GM19467 (cell line): ENCODE measurements around the gene MCC.

Source experiments
- ATAC-seq: cut with Tn5 transposase; IDR thresholded peaks from one replicate; pipeline ENCODE4 v1.9.1; 2021; ENCODE audit warnings: mild to moderate bottlenecking, moderate library complexity; ENCODE audit not compliant: unreplicated experiment

Gene MCC

GRCh38 chr5:113373426-113373825 lies 114.8 kb downstream of the MCC start:
- ATAC-seq, result no peak

DNA sequence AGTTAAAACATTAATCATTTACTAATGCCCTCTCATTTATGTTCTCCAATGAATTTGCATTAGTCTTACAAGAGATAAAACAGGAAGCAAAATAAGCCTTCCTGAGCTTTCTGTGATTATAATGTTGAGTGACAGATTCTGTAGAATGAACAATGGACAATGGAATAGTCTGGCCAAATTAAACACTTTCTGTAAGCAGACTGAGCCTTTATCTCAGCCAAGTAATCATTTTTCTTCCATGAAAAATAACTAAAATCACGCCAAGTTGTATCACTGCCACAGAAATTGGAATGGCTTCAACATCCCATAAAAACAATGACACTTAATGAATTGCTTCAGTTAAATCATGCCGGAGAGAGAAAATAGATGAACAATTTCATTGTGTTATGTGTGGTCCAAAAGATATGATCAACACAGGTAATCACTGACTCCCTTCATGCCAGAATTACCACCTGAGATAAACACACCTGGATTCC lies 116.5 kb downstream of the MCC start:
- ATAC-seq, result no peak

GRCh38 chr5:113367586-113367985 lies 120.7 kb downstream of the MCC start:
- ATAC-seq, result no peak

DNA sequence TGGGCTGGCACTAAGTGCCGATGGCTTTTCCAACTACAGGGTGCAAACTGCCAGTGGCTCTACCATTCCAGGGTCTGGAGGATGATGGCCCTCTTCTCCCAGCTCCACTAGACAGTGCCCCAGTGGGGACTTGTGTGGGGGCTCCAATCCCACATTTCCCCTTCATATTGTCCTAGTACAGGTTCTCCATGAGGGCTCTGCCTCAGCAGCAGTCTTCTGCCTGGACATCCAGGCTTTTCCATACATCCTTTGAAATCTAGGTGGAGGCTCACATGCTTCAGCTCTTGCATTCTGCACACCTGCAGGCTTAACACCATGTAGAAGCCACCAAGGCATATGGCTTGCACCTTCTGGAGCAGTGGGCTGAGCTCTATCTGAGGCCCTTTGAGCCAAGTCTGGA lies 123.8 kb downstream of the MCC start:
- no peak for ATAC-seq

DNA sequence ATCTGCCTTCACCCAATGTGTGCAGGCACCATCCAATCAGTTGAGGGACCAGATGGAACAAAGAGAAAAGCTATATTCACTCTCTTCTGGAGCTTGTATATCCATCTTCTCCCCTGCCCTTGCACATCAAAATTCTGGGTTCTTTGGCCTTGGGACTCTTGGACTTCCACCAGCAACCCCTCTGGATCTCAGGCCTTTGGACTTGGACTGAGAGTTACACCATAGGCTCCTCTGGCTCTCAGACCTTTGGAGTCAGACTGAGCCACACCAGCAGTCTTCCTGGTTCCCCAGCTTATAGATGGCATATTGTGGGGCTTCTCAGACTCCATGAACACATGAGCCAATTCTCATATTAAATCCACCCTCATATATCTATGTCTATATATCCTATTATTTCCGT lies 126.6 kb downstream of the MCC start:
- ATAC-seq, result no peak

GRCh38 chr5:113359419-113359818 lies 128.8 kb downstream of the MCC start:
- ATAC-seq, result no peak

DNA sequence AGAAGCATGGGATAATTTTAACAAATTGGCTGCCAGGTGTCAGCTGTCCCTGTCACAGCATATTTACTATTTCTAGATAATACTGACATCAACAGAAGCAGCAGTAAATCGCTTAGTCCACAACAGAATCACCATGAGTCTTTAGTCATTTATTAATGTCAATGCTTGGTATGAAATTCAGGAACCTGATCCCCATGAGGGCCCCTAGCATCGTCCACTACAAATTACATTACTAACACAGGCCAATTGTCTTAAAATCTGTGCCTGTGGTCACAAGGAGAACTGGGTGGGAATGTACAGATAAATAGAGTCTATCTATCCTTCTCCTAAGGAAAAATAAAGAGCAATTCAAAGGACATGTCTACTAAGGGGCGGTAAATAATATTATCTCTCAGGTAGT lies 129.6 kb downstream of the MCC start:
- ATAC-seq, result no peak

DNA sequence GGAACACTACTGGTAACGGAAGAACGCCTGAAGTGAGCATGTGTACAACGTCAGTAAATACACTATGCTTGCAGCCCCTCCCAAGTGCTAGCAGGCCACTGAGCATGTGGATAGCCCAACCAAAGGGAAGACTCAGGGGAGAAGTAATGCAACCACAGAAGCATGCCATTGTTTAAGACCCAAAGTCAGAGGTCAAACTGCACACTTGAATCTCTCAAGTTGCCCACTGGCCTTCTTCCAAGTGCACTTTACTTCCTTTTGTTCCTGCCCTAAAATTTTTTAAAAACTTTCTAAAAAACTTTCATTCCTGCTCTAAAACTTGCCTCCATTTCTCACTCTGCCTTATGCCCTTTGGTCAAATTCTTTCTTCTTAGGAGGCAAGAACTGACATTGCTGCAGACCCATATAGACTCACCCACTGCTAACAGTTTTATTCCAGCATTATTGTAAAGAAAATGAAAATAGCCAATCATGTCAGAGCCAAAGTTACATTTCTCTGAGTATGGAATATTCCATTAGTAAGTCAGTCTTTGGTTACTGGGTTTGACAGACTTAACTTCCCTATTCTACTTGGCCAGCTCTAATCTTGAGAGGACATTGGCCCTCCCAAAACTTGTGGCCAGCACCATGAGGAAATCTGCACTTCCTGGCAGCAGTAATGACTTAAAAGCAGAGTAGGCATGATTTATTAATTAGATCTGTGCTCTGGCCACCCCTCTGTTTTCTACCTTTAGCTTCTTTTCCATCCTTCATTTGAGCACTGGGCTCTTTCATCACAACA lies 130.4 kb downstream of the MCC start:
- no peak for ATAC-seq

DNA sequence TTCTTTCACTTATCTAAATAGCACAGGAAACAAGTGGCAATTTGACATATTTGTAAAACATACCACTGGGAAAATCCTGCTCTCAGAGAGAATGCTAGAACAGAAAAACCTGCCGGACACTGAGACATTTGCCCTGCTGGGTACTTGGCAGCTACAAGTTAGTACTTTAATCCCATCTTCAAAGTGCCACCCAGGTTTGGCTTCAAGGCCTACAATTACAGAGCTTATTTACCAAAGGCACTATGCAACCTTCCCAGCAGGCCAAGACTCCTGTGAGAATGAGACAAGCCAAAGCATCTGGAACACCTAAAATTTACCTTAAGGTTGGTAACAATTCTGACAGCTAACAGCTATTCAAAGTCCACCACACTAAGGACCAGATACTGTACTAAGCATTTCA lies 131.8 kb downstream of the MCC start:
- ATAC-seq, result no peak

- ATAC-seq, result no peak
Measured at GRCh38 chr5:113354055-113354454, 134.2 kb downstream of the MCC start.

DNA sequence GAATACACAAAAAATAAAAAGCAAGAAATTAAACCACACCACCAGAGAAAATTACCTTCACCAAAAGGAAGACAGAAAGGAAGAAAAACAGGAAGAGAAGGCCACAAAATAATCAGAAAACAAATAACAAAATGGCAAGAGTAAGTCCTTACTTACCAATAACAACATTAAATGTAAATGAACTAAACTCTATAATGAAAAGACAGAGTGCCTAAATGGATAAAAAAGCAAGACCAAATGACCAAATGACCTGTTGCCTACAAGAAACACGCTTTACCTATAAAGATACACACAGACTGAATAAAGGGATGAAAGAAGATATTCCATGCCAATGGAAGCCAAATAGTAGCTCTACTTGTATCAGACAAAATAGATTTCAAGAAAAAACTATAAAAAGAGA lies 140.7 kb downstream of the MCC start:
- no peak for ATAC-seq

DNA sequence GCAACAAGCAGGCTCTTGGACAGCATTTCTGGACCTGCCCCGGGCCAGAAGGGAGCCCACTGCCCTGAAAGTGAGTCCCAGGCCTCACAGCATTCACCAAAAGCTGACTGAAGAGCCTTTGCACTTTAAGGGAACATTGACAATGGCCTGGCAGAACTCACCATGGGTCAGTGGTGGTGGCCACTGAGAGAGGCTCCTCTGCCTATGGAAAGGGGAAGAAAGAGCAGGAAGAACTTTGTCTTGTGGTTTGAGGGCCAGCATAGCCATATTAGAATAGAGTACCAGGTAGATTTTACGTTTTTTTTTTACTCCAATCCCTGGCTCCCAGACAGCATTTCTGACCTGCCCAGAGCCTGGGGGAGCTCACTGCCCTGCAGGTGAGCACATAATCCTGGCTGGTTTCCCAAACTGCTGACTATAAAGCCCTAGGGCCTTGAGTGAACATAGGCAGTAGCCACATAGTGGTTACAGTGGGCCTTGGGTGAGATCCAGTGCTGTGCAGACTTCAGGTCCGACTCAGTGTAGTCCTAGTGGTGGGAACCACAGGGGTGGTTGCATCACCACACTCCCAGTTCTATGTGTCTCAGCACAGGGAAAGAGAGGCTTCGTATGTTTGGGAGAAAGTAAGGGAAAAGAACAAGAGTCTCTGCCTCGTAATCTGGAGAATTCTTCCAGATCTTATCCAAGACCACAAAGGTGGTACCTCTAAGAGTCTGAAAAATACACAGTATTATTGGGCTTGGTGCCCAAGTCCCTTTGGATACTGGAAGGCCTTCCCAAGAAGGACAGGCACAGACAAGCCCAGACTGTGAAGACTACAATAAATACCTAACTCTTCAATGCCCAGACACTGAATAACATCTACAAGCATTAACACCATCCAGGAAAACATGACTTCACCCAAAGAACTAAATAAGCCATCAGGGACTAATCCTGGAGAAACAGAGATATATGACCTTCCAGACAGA lies 143.0 kb downstream of the MCC start:
- no peak for ATAC-seq

DNA sequence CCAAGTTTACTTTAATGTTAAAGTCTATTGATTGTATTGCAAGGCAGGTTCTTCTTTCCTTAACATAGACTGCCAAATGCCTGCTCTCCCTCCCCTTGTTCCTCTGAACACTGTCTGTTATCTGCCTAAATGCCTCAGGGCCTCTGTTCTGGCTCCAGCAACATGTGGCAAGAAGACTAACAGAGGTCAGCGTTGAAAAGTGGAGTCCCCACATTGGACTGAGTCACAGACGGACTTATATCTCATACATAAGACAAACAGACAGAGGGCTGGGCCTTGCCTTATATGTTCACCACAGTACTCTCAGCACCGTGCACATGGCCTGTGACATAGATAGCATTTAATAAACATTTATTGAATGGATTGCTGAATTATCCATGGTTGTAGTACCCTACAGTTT lies 144.9 kb downstream of the MCC start:
- ATAC-seq, result no peak

DNA sequence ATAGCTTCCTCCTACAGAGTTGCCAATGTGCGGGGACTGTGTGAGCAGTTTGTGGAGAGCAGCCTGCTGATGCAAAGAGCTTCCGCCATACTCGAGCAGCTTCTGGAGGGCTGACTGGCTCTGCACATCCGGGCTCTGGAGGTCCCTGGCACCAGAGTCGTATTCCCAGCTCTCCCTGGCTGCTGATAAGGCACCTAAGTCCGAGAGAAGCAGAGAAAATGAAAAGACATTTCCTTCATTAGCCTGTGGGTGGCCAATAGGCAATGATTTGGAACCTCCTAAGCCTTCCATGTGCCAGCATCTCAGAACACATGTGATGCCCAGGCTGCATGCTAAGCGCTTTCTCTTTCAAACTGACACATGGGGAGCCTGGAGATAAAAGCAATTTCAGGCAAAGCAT lies 147.7 kb downstream of the MCC start:
- ATAC-seq, result no peak

- ATAC-seq, result no peak
Measured at GRCh38 chr5:113338628-113339027, 149.6 kb downstream of the MCC start.

- ATAC-seq, result no peak
Measured at GRCh38 chr5:113337515-113338415, 150.5 kb downstream of the MCC start.

DNA sequence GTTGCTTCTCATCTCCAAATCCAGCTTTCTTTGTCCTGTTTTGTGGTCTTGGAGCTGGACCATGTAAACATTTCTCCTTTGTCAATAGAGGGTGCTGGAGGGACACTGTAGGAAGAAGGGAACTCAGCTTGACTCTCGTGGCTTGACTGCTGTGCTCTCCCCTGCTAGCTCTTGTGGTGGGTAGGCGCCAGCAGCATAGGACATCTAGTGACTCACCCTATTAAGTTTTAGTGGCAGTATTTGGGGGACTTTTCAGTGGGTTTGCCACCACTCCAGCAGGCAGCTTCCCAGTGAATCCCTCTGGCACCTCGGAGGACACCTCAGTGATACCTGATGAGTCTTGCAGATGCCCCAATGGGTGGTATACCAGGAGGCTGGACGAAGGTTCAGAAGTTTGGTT lies 151.3 kb downstream of the MCC start:
- ATAC-seq, result no peak

DNA sequence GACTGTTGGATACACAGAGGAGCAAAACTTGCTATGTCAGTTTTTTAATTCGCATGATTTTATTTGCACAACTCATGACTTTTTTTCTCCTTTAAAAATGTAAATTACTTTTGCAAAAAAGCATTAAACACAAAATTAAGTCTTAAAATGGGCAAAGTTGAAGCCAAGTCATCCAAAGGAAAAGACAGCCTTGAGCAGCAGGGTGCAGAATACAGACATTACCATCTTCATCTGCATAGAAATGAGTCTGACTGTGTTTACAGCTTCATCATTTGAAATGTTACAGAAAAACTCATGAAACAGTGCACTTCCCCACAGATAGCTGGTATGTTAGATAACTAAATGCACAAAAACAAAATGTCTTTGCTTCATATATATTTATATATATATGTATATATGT lies 154.8 kb downstream of the MCC start:
- ATAC-seq, result no peak

- no peak for ATAC-seq
Measured at GRCh38 chr5:113331209-113331551, 157.1 kb downstream of the MCC start.

- peak; percentile 53 for ATAC-seq
Measured at GRCh38 chr5:113330533-113331208, 157.6 kb downstream of the MCC start.
